WTC11 (cell line): ENCODE measurements around the gene MYO18A. TPM values are rescaled to one million over a fixed set of nuclear protein-coding genes. Genes with fewer than 3 reads are reported as not detected.
A peak's percentile ranks its signal among the peaks of the same experiment; 100 is the strongest.

ENCODE experiments used
- ATAC-seq: fragments of 200-7000 bp; cut with Tn5 transposase; 2 replicates; pipeline ENCODE4 v1.10.0; 2021; ENCODE audit warnings: mild to moderate bottlenecking, moderate library complexity
- CTCF ChIA-PET: fragments of 300-600 bp; sonication (Branson Sonifier 250); formaldehyde crosslinking; loops from one replicate; lab custom pipeline; 2021; ENCODE audit warnings: antibody characterized with exemption; lab: Charles Lee
- POLR2A ChIA-PET: fragments of 350-600 bp; sonication (Branson Sonifier 250); formaldehyde crosslinking; loops from one replicate; lab custom pipeline; 2021; ENCODE audit warnings: antibody characterized with exemption; lab: Charles Lee
- DNase-seq: peaks from one replicate; pipeline ENCODE4 v3.0.0; 2021; ENCODE audit warnings: low spot score
- H3K27ac Mint-ChIP-seq: 2 replicates; pipeline ENCODE4 v1.8.0; 2021; ENCODE audit warnings: mixed read lengths
- H3K27me3 Mint-ChIP-seq: 2 replicates; pipeline ENCODE4 v1.8.0; 2021; ENCODE audit warnings: low read depth, mild to moderate bottlenecking, moderate library complexity, mixed read lengths
- H3K36me3 Mint-ChIP-seq: 2 replicates; pipeline ENCODE4 v1.8.0; 2021; ENCODE audit warnings: mixed read lengths
- H3K4me1 Mint-ChIP-seq: 2 replicates; pipeline ENCODE4 v1.8.0; 2022; ENCODE audit warnings: mixed read lengths
- H3K4me3 Mint-ChIP-seq: 2 replicates; pipeline ENCODE4 v1.8.0; 2021; ENCODE audit warnings: mild to moderate bottlenecking, moderate library complexity, mixed read lengths
- H3K9me3 Mint-ChIP-seq: 2 replicates; pipeline ENCODE4 v1.8.0; 2021; ENCODE audit warnings: mixed read lengths
- CTCF ChIP-seq: fragments of 200-600 bp; IDR thresholded peaks from 2 replicates; pipeline ENCODE4 v1.8.0; 2022; ENCODE audit warnings: antibody characterized with exemption
- ELF4 ChIP-seq: sonication (generic); formaldehyde crosslinking; IDR thresholded peaks from 2 replicates; pipeline ENCODE4 v1.8.1; 2022; ENCODE audit warnings: low read depth, mild to moderate bottlenecking, moderate library complexity, missing genetic modification reagents
- EMX1 ChIP-seq: fragments of 250-450 bp; sonication (Bioruptor Pico); IDR thresholded peaks from 2 replicates; pipeline ENCODE4 v1.8.0; 2021; ENCODE audit warnings: mild to moderate bottlenecking
- FOXK1 ChIP-seq: sonication (generic); formaldehyde crosslinking; IDR thresholded peaks from 2 replicates; pipeline ENCODE4 v1.8.0; 2022; ENCODE audit warnings: mild to moderate bottlenecking, moderate library complexity, missing genetic modification reagents
- JAZF1 ChIP-seq: fragments of 250-450 bp; sonication (Bioruptor Pico); IDR thresholded peaks from 2 replicates; pipeline ENCODE4 v1.9.0; 2021; ENCODE audit warnings: moderate library complexity, mild to moderate bottlenecking, inconsistent platforms
- MAX ChIP-seq: sonication (generic); formaldehyde crosslinking; IDR thresholded peaks from 2 replicates; pipeline ENCODE4 v1.8.0; 2022; ENCODE audit warnings: mild to moderate bottlenecking, missing genetic modification reagents
- MLX ChIP-seq: sonication (generic); formaldehyde crosslinking; IDR thresholded peaks from 2 replicates; pipeline ENCODE4 v1.8.1; 2023; ENCODE audit warnings: mild to moderate bottlenecking, missing genetic modification reagents, moderate library complexity
- MXD4 ChIP-seq: fragments of 250-450 bp; sonication (Bioruptor Pico); IDR thresholded peaks from 2 replicates; pipeline ENCODE4 v1.8.0; 2021; ENCODE audit warnings: mild to moderate bottlenecking, moderate library complexity, borderline replicate concordance
- NFE2L1 ChIP-seq: sonication (generic); formaldehyde crosslinking; IDR thresholded peaks from 2 replicates; pipeline ENCODE4 v1.8.1; 2023; ENCODE audit warnings: missing genetic modification reagents
- RELA ChIP-seq: sonication (generic); formaldehyde crosslinking; IDR thresholded peaks from 2 replicates; pipeline ENCODE4 v1.8.1; 2022; ENCODE audit warnings: missing genetic modification reagents, mild to moderate bottlenecking, borderline replicate concordance
- RORB ChIP-seq: fragments of 250-450 bp; sonication (Bioruptor Pico); IDR thresholded peaks from 2 replicates; pipeline ENCODE4 v1.9.0; 2021; ENCODE audit warnings: mild to moderate bottlenecking
- TCF7 ChIP-seq: sonication (generic); formaldehyde crosslinking; IDR thresholded peaks from 2 replicates; pipeline ENCODE4 v1.8.0; 2022; ENCODE audit warnings: mild to moderate bottlenecking, low read depth, missing genetic modification reagents, moderate library complexity
- TEAD1 ChIP-seq: sonication (generic); formaldehyde crosslinking; IDR thresholded peaks from 2 replicates; pipeline ENCODE4 v1.8.0; 2022; ENCODE audit warnings: mild to moderate bottlenecking, missing genetic modification reagents
- USF2 ChIP-seq: sonication (generic); formaldehyde crosslinking; IDR thresholded peaks from 2 replicates; pipeline ENCODE4 v1.8.1; 2023; ENCODE audit warnings: mild to moderate bottlenecking, missing genetic modification reagents, moderate library complexity
- ZBTB21 ChIP-seq: sonication (generic); formaldehyde crosslinking; IDR thresholded peaks from 2 replicates; pipeline ENCODE4 v1.8.1; 2023; ENCODE audit warnings: mild to moderate bottlenecking, missing genetic modification reagents, borderline replicate concordance
- ZMAT4 ChIP-seq: fragments of 250-450 bp; sonication (Bioruptor Pico); IDR thresholded peaks from 2 replicates; pipeline ENCODE4 v1.9.0; 2021; ENCODE audit warnings: mild to moderate bottlenecking
- ZNF232 ChIP-seq: sonication (generic); formaldehyde crosslinking; IDR thresholded peaks from 2 replicates; pipeline ENCODE4 v1.8.0; 2022; ENCODE audit warnings: mild to moderate bottlenecking, missing genetic modification reagents
- ZNF317 ChIP-seq: sonication (generic); formaldehyde crosslinking; IDR thresholded peaks from 2 replicates; pipeline ENCODE4 v1.8.1; 2023; ENCODE audit warnings: low read depth, mild to moderate bottlenecking, moderate library complexity, missing genetic modification reagents, borderline replicate concordance
- ZNF396 ChIP-seq: fragments of 250-450 bp; sonication (Bioruptor Pico); IDR thresholded peaks from 2 replicates; pipeline ENCODE4 v1.8.0; 2021; ENCODE audit warnings: mild to moderate bottlenecking, moderate library complexity, borderline replicate concordance
- ZNF423 ChIP-seq: fragments of 250-450 bp; sonication (Bioruptor Pico); IDR thresholded peaks from 2 replicates; pipeline ENCODE4 v2.1.2; 2022; ENCODE audit warnings: mild to moderate bottlenecking, moderate library complexity
- ZNF425 ChIP-seq: fragments of 250-450 bp; sonication (Bioruptor Pico); conservative IDR thresholded peaks from 2 replicates; pipeline ENCODE4 v1.9.0; 2021; ENCODE audit warnings: mild to moderate bottlenecking
- ZNF671 ChIP-seq: fragments of 250-450 bp; sonication (Bioruptor Pico); IDR thresholded peaks from 2 replicates; pipeline ENCODE4 v1.8.0; 2021; ENCODE audit warnings: mild to moderate bottlenecking
- total RNA-seq: library from RNA; stranded (reverse); gene quantifications from 3 replicates; pipeline ENCODE4 v1.2.3, GENCODE V29; 2021

Gene MYO18A
- total RNA-seq, 1 experiment from 2014 or later: 54.9 TPM

GRCh38 chr17:29084541-29085146 lies 95.6 kb downstream of the MYO18A start:
- TF ChIP-seq ZNF232 (CRISPR knock-in tag) (no peak), ZNF425 (no peak), ZNF317 (CRISPR knock-in tag) (peak; percentile 69), ZMAT4 (CRISPR knock-in tag) (no peak), NFE2L1 (CRISPR knock-in tag) (no peak), CTCF (no peak), MLX (CRISPR knock-in tag) (no peak), JAZF1 (CRISPR knock-in tag) (no peak), MAX (CRISPR knock-in tag) (0 out of 2 replicates have a peak, but pooled peaks have one; percentile 24), RELA (CRISPR knock-in tag) (no peak), ZNF671 (no peak), ZNF423 (CRISPR knock-in tag) (peak; percentile 85), RORB (no peak), TCF7 (CRISPR knock-in tag) (no peak), ZNF396 (no peak), ELF4 (CRISPR knock-in tag) (no peak), EMX1 (CRISPR knock-in tag) (no peak), MXD4 (CRISPR knock-in tag) (no peak), FOXK1 (CRISPR knock-in tag) (0 out of 2 replicates have a peak, but pooled peaks have one; percentile 24), TEAD1 (CRISPR knock-in tag) (no peak), ZBTB21 (CRISPR knock-in tag) (no peak), USF2 (CRISPR knock-in tag) (no peak)
- peaks cover 40% of the 10 kb centered on the region for H3K36me3 Mint-ChIP-seq
- no peaks in the 10 kb centered on the region for H3K27me3 Mint-ChIP-seq
- ChIA-PET CTCF (interaction anchor here (0.7 to 5.3 kb wide), 9 partner anchors 13 to 121 kb away, joined by 3 to 34 read pairs (median 3); partner anchors contain the start of gene MYO18A), POLR2A (no interaction called here)
- H3K9me3 Mint-ChIP-seq: no peaks in the 10 kb centered on the region
- ATAC-seq (peak; percentile 19), DNase-seq (no peak)
- H3K4me1 Mint-ChIP-seq: peaks cover 43% of the 10 kb centered on the region
- H3K27ac Mint-ChIP-seq: peak overlapping the region; percentile 5; the same call in 1 of the 2 replicates
- H3K4me3 Mint-ChIP-seq: no peak overlapping the region
